Endothelial cell of umbilical vein (primary cell): ENCODE results near the gene NDUFB6. TPM values are rescaled to one million over a fixed set of nuclear protein-coding genes. Genes with fewer than 3 reads are reported as not detected.

Experiments used
- BruUV-seq: library from RNA; stranded (reverse); fragments of 400-500 nt; replicated peaks from 2 replicates; lab custom pipeline; 2021; lab: Mats Ljungman, UMichigan
- CTCF ChIA-PET: fragments of 300-600, 350-600 bp; sonication (Branson Sonifier 250); formaldehyde crosslinking; loops from one replicate; lab custom pipeline; 2021; ENCODE audit warnings: antibody characterized with exemption, inconsistent platforms; lab: Charles Lee
- POLR2A ChIA-PET: fragments of 300-600, 350-600 bp; sonication (Branson Sonifier 250); formaldehyde crosslinking; loops from one replicate; lab custom pipeline; 2021; ENCODE audit warnings: antibody characterized with exemption, inconsistent platforms; lab: Charles Lee
- DNase-seq: peaks from one replicate; pipeline ENCODE4 v3.0.0-alpha.2; 2011; ENCODE audit warnings: low read depth, low spot score
- FAIRE-seq: peaks from 2 replicates; lab custom pipeline; 2011; peaks lifted over from hg19 to GRCh38; lab: Jason Lieb, UNC
- H2AFZ ChIP-seq: 2 replicates; pipeline ENCODE4 v1.6.0; 2012; ENCODE audit warnings: low read depth, low read length, control low read depth, inconsistent platforms
- H3K27ac ChIP-seq: 2 replicates; pipeline ENCODE4 v1.5.1; 2011; ENCODE audit warnings: low read depth, mild to moderate bottlenecking, control low read depth, low read length, moderate library complexity; ENCODE audit not compliant: insufficient read depth
- H3K27me3 ChIP-seq, 2 experiments: 2 replicates each; pipeline versions ENCODE4 v1.6.0 to v1.6.1; 2011; ENCODE audit warnings: low read length in 2 of 2, mixed read lengths in 1 of 2; ENCODE audit not compliant: control insufficient read depth in 2 of 2, insufficient read depth in 2 of 2
- H3K36me3 ChIP-seq, 2 experiments: 2 replicates in 1 of 2; 3 replicates in 1 of 2; pipeline ENCODE4 v1.5.1; 2011; ENCODE audit warnings: low read length in 2 of 2, mild to moderate bottlenecking in 1 of 2, moderate library complexity in 1 of 2; ENCODE audit not compliant: control insufficient read depth in 2 of 2, insufficient read depth in 2 of 2; ENCODE audit errors: extremely low read depth in 1 of 2
- H3K4me1 ChIP-seq: 3 replicates; pipeline ENCODE4 v1.5.1; 2011; ENCODE audit warnings: mild to moderate bottlenecking, low read length; ENCODE audit not compliant: control insufficient read depth, insufficient read depth; ENCODE audit errors: extremely low read depth
- H3K4me2 ChIP-seq: 2 replicates; pipeline ENCODE4 v1.6.1; 2011; ENCODE audit warnings: low read length, control low read depth, mixed read lengths; ENCODE audit not compliant: insufficient read depth
- H3K4me3 ChIP-seq, 3 experiments: fragments of 200-600 bp in 1 of 3; sonication (generic), shearing (Covaris generic) in 1 of 3; replicated peaks in 1 of 3; 2 replicates each; pipeline ENCODE4 v1.5.1; 2011 to 2016; ENCODE audit warnings: control low read depth in 3 of 3, low read length in 3 of 3, mild to moderate bottlenecking in 2 of 3, inconsistent platforms in 1 of 3, low read depth in 1 of 3, moderate library complexity in 1 of 3; ENCODE audit not compliant: insufficient read depth in 1 of 3
- H3K79me2 ChIP-seq: 2 replicates; pipeline ENCODE4 v1.6.0; 2012; ENCODE audit warnings: low read length, inconsistent platforms; ENCODE audit not compliant: control insufficient read depth, insufficient read depth
- H3K9ac ChIP-seq: replicated peaks from 2 replicates; pipeline ENCODE3; 2011; ENCODE audit warnings: low read length, control low read depth; ENCODE audit not compliant: insufficient read depth; ENCODE audit errors: extremely low read depth
- H3K9me1 ChIP-seq: replicated peaks from 3 replicates; pipeline ENCODE4 v1.6.0; 2011; ENCODE audit warnings: mild to moderate bottlenecking, low read length; ENCODE audit not compliant: control insufficient read depth, insufficient read depth; ENCODE audit errors: extremely low read depth
- H3K9me3 ChIP-seq: replicated peaks from 2 replicates; pipeline ENCODE4 v1.5.1; 2012; ENCODE audit warnings: low read length, inconsistent platforms; ENCODE audit not compliant: control insufficient read depth, insufficient read depth
- H4K20me1 ChIP-seq: replicated peaks from 2 replicates; pipeline ENCODE3; 2011; ENCODE audit warnings: mild to moderate bottlenecking, low read length; ENCODE audit not compliant: control insufficient read depth, insufficient read depth; ENCODE audit errors: extremely low read depth
- GATA2 ChIP-seq: IDR thresholded peaks from 2 replicates; pipeline ENCODE4 v1.7.0; 2011; ENCODE audit warnings: low read depth, mild to moderate bottlenecking, moderate library complexity, mixed read lengths, low read length; ENCODE audit not compliant: insufficient read length, insufficient read depth
- JUN ChIP-seq: IDR thresholded peaks from 2 replicates; pipeline ENCODE4 v1.6.1; 2011; ENCODE audit warnings: borderline replicate concordance, low read depth; ENCODE audit not compliant: insufficient read length, insufficient read depth
- MYC ChIP-seq: IDR thresholded peaks from one replicate; pipeline ENCODE4 v1.6.1; 2011; ENCODE audit warnings: mild to moderate bottlenecking, low read depth, low read length
- POLR2A ChIP-seq: IDR thresholded peaks from 2 replicates; pipeline ENCODE4 v1.6.1; 2012; ENCODE audit warnings: low read depth, mild to moderate bottlenecking, control low read depth, low read length
- POLR2AphosphoS5 ChIP-seq: IDR thresholded peaks from 2 replicates; pipeline ENCODE4 v1.6.1; 2012; ENCODE audit warnings: low read depth, mild to moderate bottlenecking, control low read depth, low read length, moderate library complexity; ENCODE audit not compliant: insufficient read depth
- dilution Hi-C: fragments of 300-500 bp; cut with MboI; formaldehyde crosslinking; loops from one replicate; pipeline ENCODE4 v1.15.0; 2019; ENCODE audit warnings: low sequenced_read_pairs; ENCODE audit not compliant: extremely low pct_ligation_motif_present
- intact Hi-C: fragments of 100-400 bp; cut with micrococcal nuclease; formaldehyde crosslinking; loops from one replicate; pipeline ENCODE4 v1.10.0; 2022
- polyA plus RNA-seq, 4 experiments: library from polyadenylated mRNA; depleted of rRNA in 3 of 4; stranded (reverse) in 3 of 4; unstranded in 1 of 4; fragments of >200 nt; gene quantifications; 2 replicates each; pipeline versions ENCODE4 v1.2.1 to v1.2.3, GENCODE V29; 2011 to 2012; ENCODE audit warnings: missing spikeins in 1 of 4
- total RNA-seq: library from RNA; stranded (reverse); gene quantifications from 2 replicates; pipeline ENCODE4 v1.2.3, GENCODE V29; 2021
- TF ChIP-seq, protein P1 (sequence below), 2 donors: IDR thresholded peaks; 1 replicate in 1 of 2; 2 replicates in 1 of 2; pipeline ENCODE4 v1.5.1; 2011; ENCODE audit warnings: low read length in 2 of 2, mild to moderate bottlenecking in 2 of 2, moderate library complexity in 2 of 2, control low read depth in 1 of 2, inconsistent platforms in 1 of 2, low read depth in 1 of 2; ENCODE audit not compliant: insufficient read depth in 1 of 2; ENCODE audit errors: extremely low read depth in 1 of 2

Gene NDUFB6
- total and polyA plus RNA-seq, 2 donors (not counting 3 experiments of a cell fraction or from before 2014, with no cell fraction given), result 53.5 to 59.2 TPM

DNA sequence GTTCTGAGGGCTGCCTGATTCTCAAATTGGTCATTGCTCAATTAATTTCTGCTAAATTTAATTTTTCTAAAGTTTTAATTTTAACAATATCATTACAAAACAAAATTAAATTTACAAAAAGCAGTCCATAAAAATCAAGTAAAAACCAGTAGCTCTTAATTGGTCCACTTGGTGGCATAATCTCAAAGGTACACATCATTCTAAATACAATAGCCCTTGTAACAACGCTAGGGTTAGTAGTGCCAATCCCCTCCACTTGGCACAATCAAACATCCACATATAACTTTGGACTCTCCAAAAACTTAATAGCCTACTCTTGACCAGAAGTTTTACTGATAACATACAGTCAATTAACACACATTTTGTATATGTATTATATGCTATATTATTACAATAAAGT is 1.9 kb upstream of the NDUFB6 start:
- no peaks in the 10 kb centered on the region for H4K20me1 ChIP-seq
- no TSS peak for BruUV-seq
- no peaks in the 10 kb centered on the region for H3K9me1 ChIP-seq
- H3K4me2 ChIP-seq, result no peak overlapping the region
- ChIA-PET POLR2A (no interaction called here), CTCF (interaction anchor here (0.6 to 20.3 kb wide), 5 partner anchors 142 to 393 kb away, joined by 3 to 1384 read pairs (median 3); no protein-coding TSS in a partner anchor)
- peaks cover 18% of the 10 kb centered on the region for H3K4me1 ChIP-seq
- no peak overlapping the region for H3K4me3 ChIP-seq
- intact Hi-C loops (no loop called here), dilution Hi-C loops (loop anchor here (25.0 kb wide), 1 partner anchor 188 kb away; the partner anchor contains the start of gene ACO1)
- FAIRE-seq, result no peak
- H3K36me3 ChIP-seq, result no peaks in the 10 kb centered on the region
- peaks cover 25% of the 10 kb centered on the region for H3K79me2 ChIP-seq
- no peak overlapping the region for H3K9ac ChIP-seq
- TF ChIP-seq GATA2 (no peak), JUN (no peak), MYC (no peak), POLR2AphosphoS5 (no peak), POLR2A (no peak)
- TF ChIP-seq, protein P1, sequence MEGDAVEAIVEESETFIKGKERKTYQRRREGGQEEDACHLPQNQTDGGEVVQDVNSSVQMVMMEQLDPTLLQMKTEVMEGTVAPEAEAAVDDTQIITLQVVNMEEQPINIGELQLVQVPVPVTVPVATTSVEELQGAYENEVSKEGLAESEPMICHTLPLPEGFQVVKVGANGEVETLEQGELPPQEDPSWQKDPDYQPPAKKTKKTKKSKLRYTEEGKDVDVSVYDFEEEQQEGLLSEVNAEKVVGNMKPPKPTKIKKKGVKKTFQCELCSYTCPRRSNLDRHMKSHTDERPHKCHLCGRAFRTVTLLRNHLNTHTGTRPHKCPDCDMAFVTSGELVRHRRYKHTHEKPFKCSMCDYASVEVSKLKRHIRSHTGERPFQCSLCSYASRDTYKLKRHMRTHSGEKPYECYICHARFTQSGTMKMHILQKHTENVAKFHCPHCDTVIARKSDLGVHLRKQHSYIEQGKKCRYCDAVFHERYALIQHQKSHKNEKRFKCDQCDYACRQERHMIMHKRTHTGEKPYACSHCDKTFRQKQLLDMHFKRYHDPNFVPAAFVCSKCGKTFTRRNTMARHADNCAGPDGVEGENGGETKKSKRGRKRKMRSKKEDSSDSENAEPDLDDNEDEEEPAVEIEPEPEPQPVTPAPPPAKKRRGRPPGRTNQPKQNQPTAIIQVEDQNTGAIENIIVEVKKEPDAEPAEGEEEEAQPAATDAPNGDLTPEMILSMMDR (IDR thresholded peaks at IDR 0.05; ENCODE audit: extremely low read depth in 1 of 2, insufficient read depth in 1 of 2, low read depth in 1 of 2, low read length in 2 of 2), result no peak
- H3K27me3 ChIP-seq, result peaks cover 8 to 10% of the 10 kb centered on the region in 2 experiments
- H3K9me3 ChIP-seq, result no peaks in the 10 kb centered on the region
- no peak for DNase-seq
- H3K27ac ChIP-seq, result no peak overlapping the region
- H2AFZ ChIP-seq, result no peak overlapping the region
